ENCODE measurements around the gene PPP1R9A. TPM values are rescaled to one million over a fixed set of nuclear protein-coding genes. Genes with fewer than 3 reads are reported as not detected.
A peak's percentile ranks its signal among the peaks of the same experiment; 100 is the strongest.

The PPP1R9A gene
- total RNA-seq, 4 donors from 2014 or later = 5.9 to 38.2 (median 13.7) TPM

GRCh38 chr7:95191795-95192194 lies 284.4 kb downstream of the PPP1R9A start:
- Histone ChIP-seq H3K27ac (no peak overlapping the region), H3K4me3 (no peak overlapping the region), H3K4me1 (no peaks in the 10 kb centered on the region), H3K9me3 (no peaks in the 10 kb centered on the region), H3K36me3 (no peaks in the 10 kb centered on the region), H3K27me3 (no peaks in the 10 kb centered on the region)
- in situ Hi-C loops (cut with MboI; ENCODE audit: low sequenced_read_pairs in 4 of 4) (no loop called here), intact Hi-C loops (cut with DNase I; ENCODE audit: low total_unique reads) (no loop called here)
- ATAC-seq (no peak), DNase-seq (no peak)
- TF ChIP-seq POLR2A (IDR thresholded peaks at IDR 0.05) (no peak), CTCF (IDR thresholded peaks at IDR 0.05 in 4 of 5, conservative IDR thresholded peaks at IDR 0.05 in 1 of 5) (no peak)

- in situ Hi-C loops (cut with MboI; ENCODE audit: low sequenced_read_pairs in 4 of 4) = no loop called here
- no peaks in the 10 kb centered on the region for H3K36me3 ChIP-seq
- no peak for ATAC-seq
Measured at GRCh38 chr7:95198863-95199262, 291.5 kb downstream of the PPP1R9A start.

GRCh38 chr7:95199779-95200558 lies 292.6 kb downstream of the PPP1R9A start:
- Histone ChIP-seq H3K27ac (no peak overlapping the region), H3K27me3 (no peaks in the 10 kb centered on the region), H3K4me1 (no peaks in the 10 kb centered on the region), H3K9me3 (no peaks in the 10 kb centered on the region), H3K36me3 (no peaks in the 10 kb centered on the region), H3K4me3 (no peak overlapping the region)
- DNase-seq = peak in 1 of 2 donors; percentile 17
- in situ Hi-C loops (cut with MboI; ENCODE audit: low sequenced_read_pairs in 4 of 4) = no loop called here
- no peak for TF ChIP-seq POLR2A (IDR thresholded peaks at IDR 0.05)
- peak in 4 of 5 experiments; percentile 26 to 61 (median 49) for TF ChIP-seq CTCF (IDR thresholded peaks at IDR 0.05 in 4 of 5, conservative IDR thresholded peaks at IDR 0.05 in 1 of 5)
- intact Hi-C loops (cut with DNase I; ENCODE audit: low total_unique reads) = loop anchor here (10.0 kb wide), 1 partner anchor 295 kb away; the partner anchor contains the start of gene PPP1R9A
- peak; percentile 58 to 74 for ATAC-seq

More at GRCh38 chr7:95198863-95199262, 291.5 kb downstream of the PPP1R9A start:
- H3K9me3 ChIP-seq = no peaks in the 10 kb centered on the region
- no peak overlapping the region for H3K27ac ChIP-seq
- H3K4me1 ChIP-seq = no peaks in the 10 kb centered on the region
- intact Hi-C loops (cut with DNase I; ENCODE audit: low total_unique reads) = no loop called here
- H3K27me3 ChIP-seq = no peaks in the 10 kb centered on the region
- no peak for TF ChIP-seq CTCF (IDR thresholded peaks at IDR 0.05 in 4 of 5, conservative IDR thresholded peaks at IDR 0.05 in 1 of 5)
- TF ChIP-seq POLR2A (IDR thresholded peaks at IDR 0.05) = no peak
- no peak for DNase-seq
- no peak overlapping the region for H3K4me3 ChIP-seq

- TF ChIP-seq CTCF (IDR thresholded peaks at IDR 0.05 in 4 of 5, conservative IDR thresholded peaks at IDR 0.05 in 1 of 5) (no peak), POLR2A (IDR thresholded peaks at IDR 0.05) (no peak)
- intact Hi-C loops (cut with DNase I; ENCODE audit: low total_unique reads) (loop anchor here (10.0 kb wide), 1 partner anchor 296 kb away; the partner anchor contains the start of gene PPP1R9A), in situ Hi-C loops (cut with MboI; ENCODE audit: low sequenced_read_pairs in 4 of 4) (no loop called here)
- no peaks in the 10 kb centered on the region for H3K27me3 ChIP-seq
- DNase-seq (no peak), ATAC-seq (no peak)
- no peak overlapping the region for H3K27ac ChIP-seq
- H3K9me3 ChIP-seq = no peaks in the 10 kb centered on the region
- no peaks in the 10 kb centered on the region for H3K4me1 ChIP-seq
- H3K36me3 ChIP-seq = no peaks in the 10 kb centered on the region
- no peak overlapping the region for H3K4me3 ChIP-seq
Measured at GRCh38 chr7:95200741-95201140, 293.3 kb downstream of the PPP1R9A start.
